ENCODE results near the gene KCNK1. TPM values are rescaled to one million over a fixed set of nuclear protein-coding genes. Genes with fewer than 3 reads are reported as not detected.

KCNK1 gene
- total RNA-seq, 1 experiment from 2014 or later = 60.6 TPM

- intact Hi-C loops (cut with micrococcal nuclease; ENCODE audit: unreplicated experiment) = loop anchor here (2.0 kb wide), 1 partner anchor 21 kb away; no protein-coding TSS in a partner anchor
- no TSS peak for BruUV-seq (replicated peaks)
- Histone ChIP-seq H3F3A (ENCODE audit: insufficient read depth, low read depth) (peaks cover 6% of the 10 kb centered on the region; the same call in 1 of the 2 replicates), H3K4me3 (no peak overlapping the region), H3K27ac (no peak overlapping the region), H3K9me3 (ENCODE audit: insufficient read depth, low read depth) (no peaks in the 10 kb centered on the region; the same call in 1 of the 2 replicates), H2AFZ (no peak overlapping the region), H3K4me1 (replicated peaks; ENCODE audit: insufficient read depth) (peaks cover 17% of the 10 kb centered on the region; the same call in 1 of the 2 replicates), H3K9me2 (ENCODE audit: insufficient read depth) (no peaks in the 10 kb centered on the region), H3K4me2 (no peak overlapping the region), H3K27me3 (ENCODE audit: insufficient read depth, low read depth) (no peaks in the 10 kb centered on the region), H4K20me1 (ENCODE audit: insufficient read depth) (no peaks in the 10 kb centered on the region), H3K79me2 (ENCODE audit: low read depth) (peaks cover 17% of the 10 kb centered on the region), H3K36me3 (ENCODE audit: low read depth) (peaks cover 59% of the 10 kb centered on the region)
- no peak for DNase-seq
- no peak for TF ChIP-seq CTCF (conservative IDR thresholded peaks at IDR 0.05)
- no peak for TF ChIP-seq EZH2 (IDR thresholded peaks at IDR 0.05; ENCODE audit: low read depth)
- ChIA-PET POLR2A (ENCODE audit: unreplicated experiment) (no interaction called here), CTCF (no interaction called here)
These were observed 61.5 kb downstream of the KCNK1 start for GRCh38 chr1:233675446-233675845.

DNA sequence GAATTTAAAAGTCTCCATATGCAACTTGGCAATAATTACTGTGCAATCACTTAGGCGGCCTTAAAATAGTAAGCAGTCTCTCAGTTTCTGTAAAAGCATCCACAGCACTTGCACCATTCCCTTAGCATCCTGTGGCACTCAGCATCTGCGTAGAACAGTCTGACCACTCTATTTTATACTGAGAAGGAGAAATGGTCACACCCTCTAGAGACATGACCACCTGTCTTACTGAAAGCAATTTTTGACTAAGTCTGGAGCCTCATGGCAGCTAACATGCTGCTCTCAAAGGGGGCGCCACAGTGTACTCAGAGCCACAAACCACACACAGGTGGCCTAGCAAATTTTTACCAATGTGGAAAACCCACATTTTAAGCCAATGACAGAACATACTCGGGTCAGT, 62.0 kb downstream of the KCNK1 start:
- Histone ChIP-seq H3K36me3 (ENCODE audit: low read depth) (peaks cover 56% of the 10 kb centered on the region), H4K20me1 (ENCODE audit: insufficient read depth) (no peaks in the 10 kb centered on the region), H3K4me3 (no peak overlapping the region), H3K27me3 (ENCODE audit: insufficient read depth, low read depth) (no peaks in the 10 kb centered on the region), H3K9me2 (ENCODE audit: insufficient read depth) (no peaks in the 10 kb centered on the region), H3K79me2 (ENCODE audit: low read depth) (peaks cover 22% of the 10 kb centered on the region), H3K9me3 (ENCODE audit: insufficient read depth, low read depth) (no peaks in the 10 kb centered on the region), H3K4me1 (replicated peaks; ENCODE audit: insufficient read depth) (peaks cover 17% of the 10 kb centered on the region; the same call in 1 of the 2 replicates), H2AFZ (no peak overlapping the region), H3K4me2 (no peak overlapping the region), H3F3A (ENCODE audit: insufficient read depth, low read depth) (peaks cover 8% of the 10 kb centered on the region; the same call in 1 of the 2 replicates), H3K27ac (no peak overlapping the region)
- intact Hi-C loops (cut with micrococcal nuclease; ENCODE audit: unreplicated experiment) = loop anchor here (2.0 kb wide), 1 partner anchor 21 kb away; no protein-coding TSS in a partner anchor
- POLR2A ChIA-PET (ENCODE audit: unreplicated experiment) = no interaction called here
- CTCF ChIA-PET = no interaction called here
- no TSS peak for BruUV-seq (replicated peaks)
- DNase-seq = no peak
- TF ChIP-seq CTCF (conservative IDR thresholded peaks at IDR 0.05) = no peak
- TF ChIP-seq EZH2 (IDR thresholded peaks at IDR 0.05; ENCODE audit: low read depth) = no peak

GRCh38 chr1:233677690-233678354, 63.9 kb downstream of the KCNK1 start:
- Histone ChIP-seq H3K79me2 (ENCODE audit: low read depth) (peaks cover 22% of the 10 kb centered on the region; the same call in 1 of the 2 replicates), H3K9me2 (ENCODE audit: insufficient read depth) (no peaks in the 10 kb centered on the region), H3K4me3 (no peak overlapping the region), H4K20me1 (ENCODE audit: insufficient read depth) (no peaks in the 10 kb centered on the region), H3F3A (ENCODE audit: insufficient read depth, low read depth) (peaks cover 20% of the 10 kb centered on the region; the same call in 1 of the 2 replicates), H3K27me3 (ENCODE audit: insufficient read depth, low read depth) (no peaks in the 10 kb centered on the region), H3K4me2 (no peak overlapping the region), H3K27ac (no peak overlapping the region), H3K4me1 (replicated peaks; ENCODE audit: insufficient read depth) (peaks cover 27% of the 10 kb centered on the region), H3K36me3 (ENCODE audit: low read depth) (peaks cover 44% of the 10 kb centered on the region), H3K9me3 (ENCODE audit: insufficient read depth, low read depth) (no peaks in the 10 kb centered on the region), H2AFZ (no peak overlapping the region)
- no peak for TF ChIP-seq CTCF (conservative IDR thresholded peaks at IDR 0.05)
- BruUV-seq (replicated peaks) = no TSS peak
- no peak for DNase-seq
- ChIA-PET CTCF (no interaction called here), POLR2A (ENCODE audit: unreplicated experiment) (no interaction called here)
- intact Hi-C loops (cut with micrococcal nuclease; ENCODE audit: unreplicated experiment) = no loop called here
